ENCODE measurements around the gene CAPN13. TPM values are rescaled to one million over a fixed set of nuclear protein-coding genes. Genes with fewer than 3 reads are reported as not detected.

The CAPN13 gene
- total RNA-seq, 1 experiment from 2014 or later = not detected

GRCh38 chr2:30796699-30797098, 10.5 kb downstream of the CAPN13 start:
- no peak for DNase-seq (ENCODE audit: low read depth)
- in situ Hi-C loops (cut with HindIII; ENCODE audit: low pct_unique_long_range_greater_than_20kb, low sequenced_read_pairs) = no loop called here

- in situ Hi-C loops (cut with HindIII; ENCODE audit: low pct_unique_long_range_greater_than_20kb, low sequenced_read_pairs) = no loop called here
- no peak for DNase-seq (ENCODE audit: low read depth)
These were observed 14.7 kb downstream of the CAPN13 start for GRCh38 chr2:30792521-30792920.

GRCh38 chr2:30790879-30791278, 16.4 kb downstream of the CAPN13 start:
- no peak for DNase-seq (ENCODE audit: low read depth)
- in situ Hi-C loops (cut with HindIII; ENCODE audit: low pct_unique_long_range_greater_than_20kb, low sequenced_read_pairs) = no loop called here

GRCh38 chr2:30789670-30790210, 17.5 kb downstream of the CAPN13 start:
- in situ Hi-C loops (cut with HindIII; ENCODE audit: low pct_unique_long_range_greater_than_20kb, low sequenced_read_pairs) = no loop called here
- no peak for DNase-seq (ENCODE audit: low read depth)

- in situ Hi-C loops (cut with HindIII; ENCODE audit: low pct_unique_long_range_greater_than_20kb, low sequenced_read_pairs) = no loop called here
- DNase-seq (ENCODE audit: low read depth) = no peak
These were observed 20.1 kb downstream of the CAPN13 start for GRCh38 chr2:30786923-30787685.

GRCh38 chr2:30784682-30785081, 22.6 kb downstream of the CAPN13 start:
- DNase-seq (ENCODE audit: low read depth) = no peak
- in situ Hi-C loops (cut with HindIII; ENCODE audit: low pct_unique_long_range_greater_than_20kb, low sequenced_read_pairs) = no loop called here

- no peak for DNase-seq (ENCODE audit: low read depth)
- in situ Hi-C loops (cut with HindIII; ENCODE audit: low pct_unique_long_range_greater_than_20kb, low sequenced_read_pairs) = no loop called here
These were observed 25.2 kb downstream of the CAPN13 start for GRCh38 chr2:30781961-30782533.

GRCh38 chr2:30781451-30781850, 25.8 kb downstream of the CAPN13 start:
- in situ Hi-C loops (cut with HindIII; ENCODE audit: low pct_unique_long_range_greater_than_20kb, low sequenced_read_pairs) = no loop called here
- DNase-seq (ENCODE audit: low read depth) = no peak

- no peak for DNase-seq (ENCODE audit: low read depth)
- in situ Hi-C loops (cut with HindIII; ENCODE audit: low pct_unique_long_range_greater_than_20kb, low sequenced_read_pairs) = no loop called here
These were observed 26.4 kb downstream of the CAPN13 start for GRCh38 chr2:30780776-30781330.

GRCh38 chr2:30778611-30779010, 28.6 kb downstream of the CAPN13 start:
- in situ Hi-C loops (cut with HindIII; ENCODE audit: low pct_unique_long_range_greater_than_20kb, low sequenced_read_pairs) = no loop called here

GRCh38 chr2:30777661-30778505, 29.4 kb downstream of the CAPN13 start:
- in situ Hi-C loops (cut with HindIII; ENCODE audit: low pct_unique_long_range_greater_than_20kb, low sequenced_read_pairs) = no loop called here
- no peak for DNase-seq (ENCODE audit: low read depth)

More at GRCh38 chr2:30778611-30779010, 28.6 kb downstream of the CAPN13 start:
- no peak for DNase-seq (ENCODE audit: low read depth)

GRCh38 chr2:30776831-30777635, 30.2 kb downstream of the CAPN13 start:
- no peak for DNase-seq (ENCODE audit: low read depth)
- in situ Hi-C loops (cut with HindIII; ENCODE audit: low pct_unique_long_range_greater_than_20kb, low sequenced_read_pairs) = no loop called here

GRCh38 chr2:30775833-30776232, 31.4 kb downstream of the CAPN13 start:
- DNase-seq (ENCODE audit: low read depth) = no peak
- in situ Hi-C loops (cut with HindIII; ENCODE audit: low pct_unique_long_range_greater_than_20kb, low sequenced_read_pairs) = no loop called here

- in situ Hi-C loops (cut with HindIII; ENCODE audit: low pct_unique_long_range_greater_than_20kb, low sequenced_read_pairs) = no loop called here
- DNase-seq (ENCODE audit: low read depth) = no peak
These were observed 35.1 kb downstream of the CAPN13 start for GRCh38 chr2:30772021-30772705.

- in situ Hi-C loops (cut with HindIII; ENCODE audit: low pct_unique_long_range_greater_than_20kb, low sequenced_read_pairs) = no loop called here
- DNase-seq (ENCODE audit: low read depth) = no peak
These were observed 36.2 kb downstream of the CAPN13 start for GRCh38 chr2:30770816-30771576.

GRCh38 chr2:30769891-30770462, 37.3 kb downstream of the CAPN13 start:
- in situ Hi-C loops (cut with HindIII; ENCODE audit: low pct_unique_long_range_greater_than_20kb, low sequenced_read_pairs) = no loop called here
- no peak for DNase-seq (ENCODE audit: low read depth)

- in situ Hi-C loops (cut with HindIII; ENCODE audit: low pct_unique_long_range_greater_than_20kb, low sequenced_read_pairs) = no loop called here
These were observed 37.8 kb downstream of the CAPN13 start for GRCh38 chr2:30769481-30769780.

More at GRCh38 chr2:30769481-30769780, 37.8 kb downstream of the CAPN13 start:
- no peak for DNase-seq (ENCODE audit: low read depth)

Measured in Caki2 (cell line).